DMS53 treated with DMSO at 0.1 percent for 48 hours (cell line): ENCODE results near the gene CNTNAP5.

Source experiments
- DNase-seq: peaks from one replicate; lab custom pipeline; 2025; ENCODE audit not compliant: unreplicated experiment; lab: John Stamatoyannopoulos, UW

The CNTNAP5 gene

GRCh38 chr2:124149571-124149970 lies 124.5 kb downstream of the CNTNAP5 start:
- DNase-seq: peak; percentile 37

DNA sequence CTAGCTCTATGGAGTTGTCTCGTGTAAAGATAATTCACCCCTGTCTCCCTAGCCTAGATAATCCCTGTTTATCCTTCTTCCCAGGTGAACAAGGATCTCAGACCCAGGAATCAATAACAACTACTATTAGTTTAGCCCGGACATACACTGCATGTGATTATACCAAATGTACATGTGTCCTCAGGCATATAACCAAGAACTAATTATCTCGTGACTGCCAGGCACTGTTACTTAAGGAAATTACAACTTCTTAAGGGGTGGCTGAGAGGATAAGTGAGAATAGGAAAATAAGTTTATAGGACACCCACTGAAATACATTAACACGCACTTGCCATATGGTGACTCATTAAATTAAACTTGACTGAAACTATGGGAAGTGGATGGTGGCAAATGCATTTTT lies 126.6 kb downstream of the CNTNAP5 start:
- no peak for DNase-seq

GRCh38 chr2:124153713-124154112 lies 128.6 kb downstream of the CNTNAP5 start:
- DNase-seq: no peak

DNA sequence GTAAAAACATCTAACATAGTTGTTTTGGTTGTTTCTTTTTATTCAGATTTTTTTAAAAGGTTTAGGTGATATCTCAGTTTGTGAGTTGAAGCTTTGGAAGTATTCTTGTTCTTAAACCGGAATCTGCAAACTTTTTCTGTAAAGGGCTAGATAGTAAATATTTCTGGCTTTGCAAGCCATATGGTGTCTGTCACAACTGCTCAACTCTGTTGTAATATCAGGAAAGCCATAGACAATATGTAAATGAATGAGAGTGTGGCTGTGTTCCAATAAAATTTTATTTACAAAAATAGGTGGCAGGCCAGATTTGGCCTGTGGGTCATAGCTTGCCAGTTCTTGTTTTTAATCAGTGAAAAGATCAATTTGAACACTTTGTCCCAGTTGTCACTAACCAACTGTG lies 134.1 kb downstream of the CNTNAP5 start:
- no peak for DNase-seq

GRCh38 chr2:124161542-124161941 lies 136.5 kb downstream of the CNTNAP5 start:
- DNase-seq: no peak

GRCh38 chr2:124162256-124162655 lies 137.2 kb downstream of the CNTNAP5 start:
- DNase-seq: no peak

DNA sequence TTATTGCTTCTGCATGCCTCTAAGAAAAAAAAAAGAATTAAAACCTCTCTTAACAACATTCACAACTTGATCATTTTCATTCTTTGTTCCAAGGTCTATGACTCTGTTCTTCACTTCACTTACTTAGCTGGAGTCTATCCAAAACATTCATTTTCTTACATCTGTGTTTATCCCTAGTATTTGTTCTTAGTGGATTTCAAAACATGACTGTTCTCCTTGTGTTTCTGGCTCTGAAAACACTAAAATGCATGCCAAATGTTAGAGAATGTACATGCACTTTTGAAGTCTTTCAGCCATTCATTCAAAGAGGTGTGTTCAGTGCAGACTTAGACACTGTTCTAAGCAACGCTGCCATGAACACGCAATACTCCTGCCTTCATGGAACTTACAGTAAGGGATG lies 138.8 kb downstream of the CNTNAP5 start:
- DNase-seq: no peak

DNA sequence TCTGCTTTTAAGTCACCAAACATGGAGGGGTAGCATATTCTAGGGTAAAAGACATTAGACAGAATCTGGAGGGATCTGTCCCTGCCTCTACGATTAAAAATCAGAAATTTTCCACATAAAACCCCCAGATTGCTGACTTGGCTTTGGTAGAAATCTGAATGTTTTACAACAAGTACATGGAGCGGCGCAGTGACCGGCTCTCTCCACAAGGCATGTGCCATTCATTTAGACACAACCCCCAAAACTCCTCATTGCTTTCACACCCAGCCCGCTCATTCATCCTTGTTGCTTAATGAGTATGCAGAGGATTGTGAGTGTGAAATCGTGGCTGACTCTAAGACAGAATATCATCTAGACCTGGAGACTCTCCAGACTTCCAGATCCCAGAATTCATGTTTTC lies 140.6 kb downstream of the CNTNAP5 start:
- no peak for DNase-seq

DNA sequence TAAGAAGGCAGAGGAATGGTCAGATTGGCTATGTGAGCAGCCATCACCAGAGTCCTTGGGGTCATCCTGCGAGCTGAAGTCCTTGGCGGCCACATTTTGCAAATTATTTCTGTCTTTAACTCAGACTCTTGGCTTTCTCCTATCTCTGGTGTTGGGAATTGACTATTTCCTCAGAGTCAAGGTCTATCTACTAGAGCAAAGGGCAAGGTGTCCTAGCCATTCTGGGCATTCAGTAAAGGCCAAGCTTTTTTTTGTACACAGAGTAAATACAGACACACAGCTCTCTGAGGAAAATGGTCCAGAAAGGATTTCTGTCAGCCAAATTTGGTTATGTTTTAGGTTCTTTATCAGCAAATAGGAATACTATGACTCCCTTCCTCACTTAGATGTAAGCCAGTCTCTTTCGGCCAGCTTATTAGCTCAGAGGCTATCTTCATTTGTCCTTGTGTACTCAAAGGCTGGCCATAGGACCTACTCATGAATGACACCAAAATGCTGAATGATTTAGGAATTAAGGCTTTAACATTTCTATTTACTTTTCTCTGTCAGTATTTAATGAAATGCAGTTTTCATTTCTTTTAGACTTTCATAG lies 146.5 kb downstream of the CNTNAP5 start:
- DNase-seq: no peak

DNA sequence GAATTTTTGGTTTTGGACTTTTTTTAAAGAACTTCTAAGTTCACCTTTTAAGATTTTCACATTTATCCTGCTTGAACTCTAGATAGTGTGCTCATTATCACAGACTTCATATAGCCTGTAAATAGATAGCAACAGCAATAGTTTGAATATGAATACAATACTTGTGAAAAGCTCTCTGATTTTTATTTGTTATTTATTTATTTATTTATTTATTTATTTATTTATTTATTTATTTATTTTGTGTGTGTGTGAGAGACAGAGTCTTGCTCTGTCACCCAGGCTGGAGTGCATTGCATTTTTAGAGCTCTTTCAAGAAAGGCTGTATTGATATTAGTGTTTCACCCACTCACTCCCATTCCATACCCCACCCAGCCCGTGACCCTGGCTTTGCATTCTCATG lies 153.6 kb downstream of the CNTNAP5 start:
- DNase-seq: no peak

DNA sequence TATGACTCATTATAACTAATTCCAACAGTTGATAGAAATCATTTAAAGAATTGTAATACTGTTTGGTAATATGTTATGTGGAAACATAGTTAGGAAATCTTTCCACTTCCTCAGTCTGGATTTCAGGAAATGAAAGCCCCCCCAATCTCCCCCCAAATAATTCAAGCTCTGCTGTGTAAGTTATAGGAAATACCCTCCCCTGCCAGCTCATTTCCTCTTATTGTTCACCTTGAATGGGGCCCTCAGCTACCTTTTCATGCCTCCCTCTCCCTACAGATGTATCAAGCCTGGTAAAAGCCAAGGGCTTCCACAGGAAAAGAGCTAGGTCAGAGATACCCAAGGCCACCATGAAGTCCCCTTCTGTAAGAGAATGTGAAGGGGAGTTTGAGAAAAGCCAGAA lies 155.5 kb downstream of the CNTNAP5 start:
- DNase-seq: no peak

DNA sequence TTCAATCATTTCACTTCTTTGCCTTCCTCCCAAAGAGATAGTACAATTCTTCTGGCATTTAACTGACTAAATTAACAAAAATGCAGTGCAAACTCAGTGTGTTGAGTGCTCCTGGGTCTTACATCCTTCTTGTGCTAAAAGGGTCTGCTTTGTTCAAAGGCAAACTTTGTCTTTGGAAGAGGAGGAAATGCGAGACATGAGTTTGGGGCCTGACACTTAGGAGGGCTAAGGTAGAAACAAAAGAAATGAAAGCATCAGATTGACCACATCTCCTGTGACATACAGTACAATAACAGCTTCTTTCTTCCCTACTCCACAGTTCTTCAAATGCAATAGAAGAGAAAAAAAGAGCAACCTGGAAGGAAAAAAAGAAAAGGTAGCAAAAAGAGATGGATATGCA lies 161.7 kb downstream of the CNTNAP5 start:
- DNase-seq: no peak

DNA sequence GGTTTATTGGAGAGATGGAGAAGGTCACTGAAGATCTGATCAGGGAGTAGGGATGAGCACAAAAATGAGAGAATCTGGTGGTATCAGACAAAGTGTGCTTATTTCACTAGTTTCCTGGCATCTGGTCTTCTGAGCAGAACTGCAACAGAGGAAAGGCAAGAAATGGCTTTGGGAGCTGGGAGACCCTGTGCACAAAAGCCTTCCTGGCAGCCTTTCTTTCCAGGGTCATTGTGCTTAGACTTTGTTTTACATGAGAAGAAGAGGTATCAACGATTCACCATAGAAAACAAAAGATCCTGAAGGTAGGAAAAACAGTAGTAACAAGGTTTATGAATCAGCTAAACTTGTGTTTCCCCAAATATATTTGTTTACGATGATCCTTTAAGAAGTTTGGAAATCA lies 162.9 kb downstream of the CNTNAP5 start:
- no peak for DNase-seq

GRCh38 chr2:124193706-124194105 lies 168.6 kb downstream of the CNTNAP5 start:
- no peak for DNase-seq

- no peak for DNase-seq
These were observed 176.6 kb downstream of the CNTNAP5 start for GRCh38 chr2:124201713-124202112.

DNA sequence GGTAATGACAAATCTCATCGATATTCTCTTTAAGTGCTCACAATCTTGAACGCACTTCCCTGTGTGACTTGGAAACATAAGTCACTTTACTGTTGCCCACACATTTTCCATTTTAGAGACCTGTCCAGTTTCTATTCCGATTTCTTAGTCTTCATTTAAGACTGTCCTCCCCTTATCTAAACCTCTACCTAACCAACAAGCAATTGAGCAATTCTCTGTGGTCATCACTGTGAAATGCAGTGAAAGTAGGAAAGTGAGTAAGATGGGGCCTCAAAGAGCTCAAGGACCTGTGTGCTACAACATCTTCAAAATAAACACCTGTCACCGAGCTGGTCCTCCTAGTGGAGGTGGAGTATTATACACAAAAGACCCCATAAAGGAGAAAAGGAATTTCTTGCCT lies 184.4 kb downstream of the CNTNAP5 start:
- no peak for DNase-seq

GRCh38 chr2:124211461-124211860 lies 186.4 kb downstream of the CNTNAP5 start:
- DNase-seq: no peak

- no peak for DNase-seq
These were observed 189.0 kb downstream of the CNTNAP5 start for GRCh38 chr2:124213977-124214587.

GRCh38 chr2:124246170-124246569 lies 221.1 kb downstream of the CNTNAP5 start:
- DNase-seq: no peak

DNA sequence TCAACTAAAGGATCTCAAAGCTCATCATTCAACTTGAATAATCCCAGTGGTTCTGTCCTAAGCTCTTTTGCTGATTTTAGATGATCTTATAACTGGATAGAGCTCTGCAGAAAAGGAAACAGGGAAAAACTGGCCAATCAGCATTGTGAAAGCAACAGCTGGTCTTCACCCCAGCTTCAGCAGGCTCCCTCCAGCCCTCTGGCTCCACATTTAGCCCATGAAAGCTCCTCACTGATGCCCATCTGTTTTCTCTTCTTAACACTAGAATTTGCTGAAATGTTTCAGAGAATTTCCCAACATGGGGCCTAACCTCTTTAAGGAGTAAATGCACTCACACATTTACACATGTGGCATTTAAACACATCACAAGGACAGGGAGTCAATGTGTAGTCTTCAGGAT lies 223.3 kb downstream of the CNTNAP5 start:
- no peak for DNase-seq

GRCh38 chr2:124250433-124250832 lies 225.3 kb downstream of the CNTNAP5 start:
- DNase-seq: no peak

DNA sequence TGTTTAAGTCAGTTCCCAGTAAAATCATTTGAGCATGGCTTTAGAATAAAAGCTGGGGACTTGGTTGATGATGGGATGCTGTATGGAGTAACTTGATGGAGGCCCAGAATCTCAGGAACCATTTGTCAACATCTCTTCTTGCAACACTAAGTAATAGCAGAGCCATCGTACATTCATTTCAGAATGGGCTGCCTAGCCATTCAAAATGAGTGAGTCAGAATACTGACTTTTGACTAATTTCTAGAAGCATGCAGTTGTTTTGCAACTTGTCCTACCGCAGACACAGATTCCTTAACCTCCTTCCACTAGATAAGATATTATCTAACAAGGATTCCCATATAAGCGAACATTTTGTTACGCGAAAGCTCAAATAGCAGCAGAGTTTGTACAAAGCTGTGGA lies 229.5 kb downstream of the CNTNAP5 start:
- no peak for DNase-seq

GRCh38 chr2:124257120-124257519 lies 232.0 kb downstream of the CNTNAP5 start:
- no peak for DNase-seq
